RKO (cell line): ENCODE results near the gene MYBPC3.
"Not testable (repeated sequence)": the region's sequence is repeated elsewhere in the genome, so short reads cannot be mapped to it uniquely, and the experiment has no call there.

Source experiments
- DNase-seq: peaks from one replicate; pipeline ENCODE4 v3.0.0-alpha.2; 2016; ENCODE audit warnings: low spot score

MYBPC3 gene

DNA sequence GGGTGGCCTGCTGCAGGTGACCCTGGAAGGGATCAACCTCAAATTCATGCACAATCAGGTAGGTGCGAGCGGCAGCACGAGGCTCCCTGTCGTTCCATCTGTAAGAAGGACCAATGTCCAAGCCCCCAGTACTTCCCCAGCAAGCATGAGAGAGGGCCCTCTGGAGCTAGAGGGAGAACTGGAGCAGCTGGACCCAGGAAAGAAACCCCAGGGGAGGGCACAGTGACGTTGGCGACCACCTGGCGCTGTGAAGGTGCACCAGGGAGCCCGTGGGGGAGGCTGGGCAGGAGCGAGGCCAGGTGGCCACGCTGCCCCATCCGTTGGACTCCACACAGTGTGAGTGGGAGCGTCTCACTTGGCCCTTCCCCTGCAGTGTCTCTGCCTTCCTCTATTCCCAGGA is 28.0 kb downstream of the MYBPC3 start:
- DNase-seq: no peak

DNA sequence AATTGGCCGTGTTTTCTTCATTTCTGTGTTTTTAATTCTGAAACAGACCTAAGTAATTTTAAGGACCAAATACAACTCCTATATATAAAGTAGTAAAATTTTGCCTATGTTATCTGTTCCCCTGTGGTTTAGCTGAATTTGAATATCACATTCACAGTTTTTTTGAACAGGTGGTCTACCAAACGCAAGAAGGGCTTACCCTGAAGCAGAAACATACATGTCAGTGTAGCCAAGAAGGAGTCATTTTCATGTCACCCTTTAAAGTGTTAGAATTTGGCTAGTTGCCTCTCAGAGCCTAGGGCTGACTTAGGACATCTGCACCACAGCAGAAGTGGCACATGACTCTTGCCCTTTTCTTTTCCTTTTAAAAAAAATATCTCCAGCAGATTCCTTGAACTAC is 34.3 kb downstream of the MYBPC3 start:
- no peak for DNase-seq

DNA sequence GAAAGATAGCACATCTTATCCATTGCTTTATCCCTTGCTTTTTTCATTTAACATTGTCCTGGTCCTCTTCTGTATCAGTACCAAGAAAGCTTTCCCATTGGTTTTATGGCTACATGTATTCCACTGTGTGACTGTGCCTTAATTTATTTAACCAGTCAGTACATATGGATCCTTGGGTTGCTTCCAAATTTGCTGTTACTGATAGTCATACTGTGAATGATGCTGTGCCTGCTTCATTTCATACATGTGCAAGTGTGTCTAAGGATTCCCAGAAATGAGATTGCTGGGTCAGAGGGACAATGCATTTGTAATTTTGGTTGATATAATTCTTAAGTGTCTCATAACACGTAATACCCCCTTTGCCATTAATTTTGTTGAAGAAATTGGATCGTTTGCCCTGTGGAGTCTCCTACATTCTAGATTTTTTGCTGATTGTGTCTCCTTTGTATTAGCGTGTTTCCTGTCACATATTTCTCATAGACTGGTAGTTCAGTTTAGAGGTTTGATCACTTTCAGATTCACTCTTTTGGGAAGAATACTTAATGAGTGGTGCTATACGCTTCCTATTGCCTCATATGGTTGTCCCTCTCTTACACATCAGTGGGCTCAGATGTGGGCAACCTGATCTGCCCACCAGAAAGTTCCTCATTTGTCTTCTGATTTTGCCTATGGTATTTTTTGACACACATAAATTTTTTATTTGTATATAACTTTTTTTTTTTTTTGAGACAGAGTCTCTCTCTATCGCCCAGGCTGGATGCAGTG is 35.3 kb downstream of the MYBPC3 start:
- no peak for DNase-seq

DNA sequence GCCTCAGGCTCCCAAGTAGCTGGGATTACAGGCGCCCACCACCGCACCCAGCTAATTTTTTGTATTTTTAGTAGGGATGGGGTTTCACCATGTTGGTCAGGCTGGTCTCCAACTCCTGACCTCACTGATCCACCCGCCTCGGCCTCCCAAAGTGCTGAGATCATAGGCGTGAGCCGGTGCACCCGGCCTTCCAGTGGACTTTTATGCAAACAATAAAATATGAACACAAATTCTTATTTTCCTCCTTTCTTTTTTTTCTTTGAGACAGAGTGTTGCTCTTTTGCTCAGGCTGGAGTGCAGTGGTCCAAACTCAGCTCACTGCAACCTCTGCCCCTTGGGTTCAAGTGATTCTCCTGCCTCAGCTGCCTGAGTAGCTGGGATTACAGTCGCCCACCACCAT is 36.0 kb downstream of the MYBPC3 start:
- DNase-seq: not testable (repeated sequence)

DNA sequence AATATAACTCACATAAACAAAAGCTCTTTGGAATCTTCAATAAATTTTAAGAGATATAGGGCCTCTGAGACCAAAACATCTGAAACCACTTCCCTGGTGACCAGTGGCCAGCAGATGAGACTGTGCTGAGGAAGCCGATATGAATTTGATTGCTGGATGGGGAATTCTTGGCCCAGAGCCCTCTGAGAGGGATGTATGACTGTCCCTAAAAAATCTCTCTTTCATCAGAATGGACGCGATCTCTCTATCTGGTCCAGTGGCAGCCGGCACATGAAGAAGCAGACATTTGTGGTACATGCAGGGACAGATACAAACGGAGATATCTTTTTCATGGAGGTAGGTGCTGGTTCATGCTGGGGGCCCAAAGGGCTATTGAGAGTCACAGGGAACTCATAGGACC is 37.5 kb downstream of the MYBPC3 start:
- no peak for DNase-seq

DNA sequence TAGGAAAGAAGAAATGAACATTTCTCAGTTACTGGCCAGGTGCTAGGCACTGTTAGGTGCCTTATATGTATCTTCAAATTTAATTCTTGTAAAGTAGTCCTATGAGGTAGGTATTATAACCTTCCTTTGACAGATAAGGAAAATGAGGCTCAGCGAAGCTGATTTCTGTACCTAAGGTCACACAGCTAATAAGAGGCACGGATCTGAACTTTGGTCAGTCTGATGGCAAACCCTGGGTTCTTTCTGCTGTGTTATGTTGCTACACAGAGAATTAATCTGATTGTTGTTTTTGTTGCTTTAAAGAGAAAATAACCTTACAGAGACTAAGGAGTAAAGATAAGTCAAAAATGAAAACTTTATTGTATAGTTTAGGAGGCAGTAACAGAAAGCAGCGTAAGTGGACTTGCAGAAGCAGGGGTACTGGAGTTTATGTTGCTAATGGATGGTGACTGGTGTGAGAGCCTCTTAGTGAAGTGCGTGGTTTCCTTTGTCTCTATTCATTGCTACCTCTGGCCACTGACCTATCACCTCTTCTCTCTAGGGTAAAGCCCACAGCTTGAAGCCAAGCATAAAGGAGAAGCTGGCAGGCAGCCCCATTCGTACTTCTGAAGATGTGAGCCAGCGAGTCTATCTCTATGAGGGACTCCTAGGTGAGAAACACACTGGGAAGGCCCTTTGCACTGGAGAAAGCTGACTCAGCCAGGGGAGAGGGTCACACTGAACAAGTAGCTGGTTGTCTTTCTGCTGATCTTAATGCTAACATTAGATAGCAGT is 44.3 kb downstream of the MYBPC3 start:
- no peak for DNase-seq

DNA sequence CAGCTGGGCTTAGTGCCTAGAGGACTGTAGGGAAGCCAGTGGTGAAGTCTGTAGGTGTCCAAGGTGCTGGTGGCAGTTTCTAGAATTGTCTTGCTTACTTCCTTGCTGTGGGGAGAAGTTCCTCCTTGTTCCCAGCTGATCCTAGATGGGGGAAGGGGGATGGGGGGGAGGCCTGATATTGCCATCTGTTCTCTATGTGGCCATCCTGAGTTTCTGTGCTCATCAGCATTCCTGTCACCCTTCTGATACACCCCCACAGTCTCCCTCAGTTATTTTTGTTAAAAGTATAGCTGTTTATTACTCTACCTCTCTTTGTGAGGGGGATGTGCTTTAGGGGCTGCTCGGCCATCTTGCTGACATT is 46.0 kb downstream of the MYBPC3 start:
- no peak for DNase-seq

DNA sequence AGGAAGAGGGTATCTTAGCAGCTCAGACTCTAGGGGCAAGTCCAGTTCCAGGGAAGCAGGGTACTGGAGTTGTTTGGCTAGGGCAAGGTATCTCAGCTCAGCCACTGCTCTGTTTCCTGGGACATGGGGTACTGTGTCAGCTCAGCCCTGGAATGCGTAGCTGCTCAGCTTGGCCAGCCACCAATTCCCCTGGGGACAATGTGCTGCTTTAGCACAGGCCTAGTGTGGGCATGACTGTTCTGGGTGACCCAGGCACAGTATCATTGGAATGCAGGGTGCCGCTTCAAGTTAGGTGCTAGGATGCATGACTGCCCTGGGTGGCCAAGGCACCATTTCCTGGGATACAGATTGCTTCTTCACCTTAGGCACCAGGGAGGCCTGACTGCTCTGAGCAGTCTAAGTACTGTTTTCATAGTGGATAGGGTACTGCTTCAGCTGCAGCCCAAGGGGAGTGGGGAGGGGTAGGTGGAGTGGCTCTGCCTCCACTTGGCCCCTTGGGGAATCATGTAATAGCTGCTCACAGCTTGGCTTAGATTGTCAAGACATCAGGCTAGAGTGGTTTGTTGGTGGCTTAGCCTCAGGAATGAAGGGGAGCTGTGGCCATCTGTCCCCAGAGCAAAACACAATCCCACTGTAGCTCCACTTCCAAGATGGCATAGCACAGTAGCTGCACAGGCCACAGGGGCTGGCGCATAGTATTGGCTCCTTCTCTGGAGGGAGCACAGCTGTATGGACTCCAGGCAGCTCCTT is 46.6 kb downstream of the MYBPC3 start:
- no peak for DNase-seq

DNA sequence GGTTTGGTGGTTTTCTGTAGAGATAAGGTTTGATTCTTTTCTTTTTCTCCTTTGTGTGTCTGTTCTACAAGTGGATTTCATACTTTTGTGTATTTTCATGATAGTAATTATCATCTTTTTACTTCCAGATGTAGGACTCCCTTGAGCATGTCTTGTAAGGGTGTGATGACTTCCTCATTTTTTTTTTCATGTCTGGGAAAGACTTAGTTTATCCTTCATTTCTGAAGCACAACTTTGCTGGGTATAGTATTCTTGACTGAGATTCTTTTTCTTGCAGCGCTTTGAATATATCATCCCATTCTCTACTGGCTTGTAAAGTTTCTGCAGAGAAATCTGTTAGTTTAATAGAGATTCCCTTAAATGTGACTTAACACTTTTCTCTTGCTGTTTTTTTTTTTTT is 49.6 kb downstream of the MYBPC3 start:
- no peak for DNase-seq

DNA sequence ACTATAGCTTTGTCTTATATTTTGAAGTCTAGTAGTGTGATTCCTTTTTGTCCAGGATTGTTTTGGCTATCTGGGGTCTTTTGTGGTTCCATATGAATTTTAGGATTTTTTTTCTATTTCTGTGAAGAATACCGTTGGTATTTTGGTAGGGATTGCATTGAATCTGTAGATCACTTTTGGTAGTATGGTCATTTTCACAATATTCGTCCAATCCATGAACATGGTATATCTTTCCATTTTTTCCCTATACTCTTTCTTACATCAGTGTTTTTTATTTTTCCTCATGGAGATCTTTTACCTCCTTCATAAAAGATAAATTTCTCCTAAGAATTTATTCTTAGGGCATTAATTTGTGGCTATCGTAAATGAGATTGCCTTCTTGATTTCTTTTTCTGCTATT is 53.4 kb downstream of the MYBPC3 start:
- DNase-seq: no peak

DNA sequence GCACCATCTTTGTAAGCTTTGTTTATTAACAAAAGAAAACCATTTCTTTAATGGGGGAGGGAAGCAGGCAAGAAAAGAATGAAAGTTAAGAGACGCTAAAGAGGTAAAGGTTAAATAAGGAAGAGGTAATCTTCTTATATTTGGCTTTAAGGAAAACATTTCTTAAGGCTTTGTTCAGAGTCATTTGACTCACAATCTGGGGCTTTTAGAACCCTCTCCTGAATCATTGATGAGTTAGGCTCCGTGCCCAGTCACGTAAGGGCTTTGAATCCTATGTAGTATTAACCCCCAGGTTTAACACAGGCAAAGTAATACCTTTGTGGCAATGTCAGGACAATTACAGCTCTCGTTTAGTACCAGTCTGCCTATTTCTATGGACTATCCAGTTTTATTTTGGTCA is 56.5 kb downstream of the MYBPC3 start:
- DNase-seq: no peak

DNA sequence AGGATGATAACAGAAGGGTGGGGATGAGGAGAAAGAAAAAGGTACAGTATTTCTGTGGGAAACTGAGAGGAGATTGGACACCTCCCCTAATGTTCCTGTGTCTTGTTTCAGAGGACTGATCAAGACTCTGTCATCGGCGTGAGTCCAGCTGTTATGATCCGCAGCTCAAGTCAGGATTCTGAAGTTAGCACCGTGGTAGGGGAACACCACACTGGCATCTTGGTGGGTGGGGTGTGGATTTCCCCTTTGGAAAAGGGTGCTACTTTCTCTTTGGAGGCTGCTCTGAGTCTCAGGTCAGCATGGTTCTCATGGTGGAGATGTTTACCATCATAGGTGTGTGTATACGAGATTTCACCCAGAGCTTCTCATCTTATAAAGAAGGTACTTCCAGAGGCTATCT is 57.1 kb downstream of the MYBPC3 start:
- no peak for DNase-seq

DNA sequence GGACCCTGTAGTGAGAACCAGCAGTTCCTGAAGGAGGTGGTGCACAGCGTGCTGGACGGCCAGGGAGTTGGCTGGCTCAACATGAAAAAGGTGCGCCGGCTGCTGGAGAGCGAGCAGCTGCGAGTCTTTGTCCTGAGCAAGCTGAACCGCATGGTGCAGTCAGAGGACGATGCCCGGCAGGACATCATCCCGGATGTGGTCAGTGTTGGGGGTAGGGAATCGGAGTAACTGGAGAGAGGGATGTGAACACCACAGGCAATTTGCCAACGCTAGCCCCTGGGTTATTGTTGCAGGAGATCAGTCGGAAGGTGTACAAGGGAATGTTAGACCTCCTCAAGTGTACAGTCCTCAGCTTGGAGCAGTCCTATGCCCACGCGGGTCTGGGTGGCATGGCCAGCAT is 62.6 kb downstream of the MYBPC3 start:
- DNase-seq: no peak

DNA sequence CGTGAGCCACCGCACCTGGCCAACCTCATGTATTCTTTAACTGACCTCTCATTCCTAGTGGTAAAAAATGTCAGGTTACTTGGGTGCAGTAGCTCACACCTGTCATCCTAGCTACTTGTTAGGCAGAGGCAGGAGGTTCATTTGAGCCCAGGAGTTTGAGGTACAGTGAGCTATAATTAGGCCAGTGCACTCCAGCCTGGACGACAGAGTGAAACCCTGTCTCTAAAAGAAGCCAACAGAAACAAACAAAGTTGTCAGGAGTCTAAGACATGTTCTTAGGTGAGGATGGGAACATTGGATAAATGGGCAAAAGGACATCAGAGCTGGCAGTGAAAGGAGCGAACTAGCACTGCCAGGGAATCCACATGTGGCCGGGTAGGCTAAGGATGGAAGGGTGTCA is 64.4 kb downstream of the MYBPC3 start:
- DNase-seq: no peak

DNA sequence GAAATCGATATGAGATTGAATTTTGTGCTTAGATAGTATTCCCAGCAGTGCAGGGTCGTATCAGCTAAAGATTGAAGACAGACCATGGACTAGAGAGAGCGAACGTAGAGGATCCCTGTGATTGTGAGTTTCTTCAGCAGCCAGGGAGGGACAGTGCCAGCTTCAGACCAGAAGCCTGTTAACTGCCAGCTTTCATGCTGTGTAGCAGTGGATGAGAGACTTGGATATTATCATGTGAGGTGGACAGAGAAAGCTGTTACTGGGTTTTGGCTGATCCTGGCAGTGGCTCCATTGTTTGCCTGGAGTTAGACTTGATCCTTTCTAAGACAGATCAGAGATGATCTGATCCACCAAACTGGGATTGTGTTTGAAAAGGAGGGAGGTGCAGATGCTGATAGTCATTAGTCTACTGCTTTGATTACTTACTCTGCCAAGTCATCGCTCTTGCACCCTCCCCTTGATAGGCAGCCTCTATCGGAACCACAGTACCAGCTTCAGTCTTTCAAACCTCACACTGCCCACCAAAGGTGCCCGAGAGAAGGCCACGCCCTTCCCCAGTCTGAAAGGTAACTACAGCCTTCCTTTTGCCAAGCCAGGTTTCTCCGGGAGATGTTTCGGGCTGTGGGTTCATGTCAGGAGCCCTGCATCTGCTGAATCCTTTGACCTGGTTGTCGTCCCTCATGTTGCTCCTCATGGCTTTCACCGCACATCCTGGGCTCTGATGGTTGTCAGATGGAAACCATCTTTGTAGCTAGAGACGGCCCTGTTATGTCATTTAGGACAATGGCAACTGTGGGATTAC is 66.3 kb downstream of the MYBPC3 start:
- DNase-seq: no peak

DNA sequence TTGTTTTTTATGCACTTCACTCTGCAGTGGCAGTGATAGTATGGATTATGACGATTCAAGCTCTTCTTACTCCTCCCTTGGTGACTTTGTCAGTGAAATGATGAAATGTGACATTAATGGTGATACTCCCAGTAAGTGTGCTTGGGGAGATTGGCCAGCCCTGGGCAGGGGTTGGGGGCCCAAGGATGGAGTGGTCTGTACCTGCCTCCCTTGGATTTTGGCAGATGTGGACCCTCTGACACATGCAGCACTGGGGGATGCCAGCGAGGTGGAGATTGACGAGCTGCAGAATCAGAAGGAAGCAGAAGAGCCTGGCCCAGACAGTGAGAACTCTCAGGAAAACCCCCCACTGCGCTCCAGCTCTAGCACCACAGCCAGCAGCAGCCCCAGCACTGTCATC is 68.4 kb downstream of the MYBPC3 start:
- DNase-seq: no peak

DNA sequence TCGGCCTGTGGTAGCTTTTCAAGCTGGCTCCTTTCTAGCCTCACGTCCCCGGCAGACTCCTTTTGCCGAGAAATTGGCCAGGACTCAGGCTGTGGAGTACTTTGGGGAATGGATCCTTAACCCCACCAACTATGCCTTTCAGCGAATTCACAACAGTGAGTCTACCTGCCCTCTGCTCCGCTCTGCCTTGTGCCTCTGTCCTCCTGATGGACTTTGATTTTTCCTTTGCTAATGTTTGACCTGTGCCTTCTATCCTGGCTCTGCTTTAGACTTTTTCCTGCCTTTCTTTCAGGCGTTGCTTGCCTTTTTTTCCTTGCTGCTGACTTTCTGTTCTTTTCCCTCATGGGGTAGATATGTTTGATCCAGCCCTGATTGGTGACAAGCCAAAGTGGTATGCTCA is 70.0 kb downstream of the MYBPC3 start:
- no peak for DNase-seq
